Measurements from ENCODE around the gene PAK4.
"Not testable (repeated sequence)": the region's sequence is repeated elsewhere in the genome, so short reads cannot be mapped to it uniquely, and the experiment has no call there.

Gene PAK4
- total RNA-seq = 9.1 to 15.5 (median 10.6) reads per million in 3 experiments

DNA sequence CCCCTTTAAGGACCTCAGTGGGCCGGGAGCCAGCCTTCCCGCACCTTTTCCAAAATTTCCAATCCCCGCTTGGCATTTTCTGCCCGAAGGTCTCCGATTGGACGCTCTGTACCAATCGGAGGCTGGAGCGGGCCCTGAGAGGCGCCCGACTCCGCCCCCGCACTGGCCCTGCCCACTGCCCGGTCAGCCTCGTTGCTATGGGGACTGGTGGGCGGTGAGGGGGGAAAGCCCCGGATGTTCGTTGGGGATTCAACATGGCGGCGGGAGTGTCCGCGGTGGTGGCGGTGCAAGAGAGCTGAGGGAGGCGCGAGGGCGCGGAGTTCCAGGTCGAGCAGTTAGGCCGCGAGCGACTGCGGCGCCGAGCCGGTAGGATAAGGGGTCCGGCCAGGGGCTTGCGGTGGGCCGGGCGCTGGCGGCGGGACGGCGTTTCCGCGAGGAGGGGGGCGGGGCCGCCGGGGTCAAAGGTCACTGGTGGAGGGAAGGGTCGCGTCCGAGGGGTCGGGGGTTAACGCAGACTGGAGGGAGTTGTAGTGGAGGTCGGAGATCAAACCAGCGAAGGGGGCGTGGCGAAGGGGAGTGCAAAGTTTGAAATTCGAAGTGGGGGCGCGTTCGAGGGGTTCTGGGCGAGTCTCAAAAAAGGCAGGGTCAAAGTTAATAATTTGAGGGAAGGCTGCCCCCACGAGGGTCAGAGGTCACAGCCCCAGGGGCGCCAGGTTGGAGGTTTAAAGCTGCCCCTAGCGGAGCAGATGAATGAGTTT lies at the start of gene PAK4:
PAK4 (plus strand) TSS at position 233 of the 758 bp plus-strand sequence. CDS start 43,768 bp downstream, outside the sequence.
- peak; percentile 93 for DNase-seq

DNA sequence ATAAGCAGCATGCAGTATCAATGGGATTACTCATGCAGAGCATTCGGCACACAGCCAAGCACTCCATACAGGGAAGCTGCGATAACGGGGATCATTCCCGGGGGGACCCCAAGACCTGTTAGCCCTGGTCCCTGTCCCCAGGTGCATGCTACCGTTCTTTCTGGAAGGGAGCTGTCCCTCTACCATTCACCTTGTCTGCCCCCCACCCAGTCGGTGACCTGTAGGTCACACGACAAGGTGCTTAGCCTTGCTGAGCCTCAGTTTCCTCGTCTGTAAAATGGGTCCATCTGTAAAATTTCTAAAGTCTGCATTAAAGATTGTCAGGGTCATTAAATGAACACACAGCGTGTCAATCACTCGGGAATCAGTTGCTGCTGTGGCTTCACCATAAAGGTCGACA lies 48.3 kb upstream of the PAK4 start:
- DNase-seq = no peak

DNA sequence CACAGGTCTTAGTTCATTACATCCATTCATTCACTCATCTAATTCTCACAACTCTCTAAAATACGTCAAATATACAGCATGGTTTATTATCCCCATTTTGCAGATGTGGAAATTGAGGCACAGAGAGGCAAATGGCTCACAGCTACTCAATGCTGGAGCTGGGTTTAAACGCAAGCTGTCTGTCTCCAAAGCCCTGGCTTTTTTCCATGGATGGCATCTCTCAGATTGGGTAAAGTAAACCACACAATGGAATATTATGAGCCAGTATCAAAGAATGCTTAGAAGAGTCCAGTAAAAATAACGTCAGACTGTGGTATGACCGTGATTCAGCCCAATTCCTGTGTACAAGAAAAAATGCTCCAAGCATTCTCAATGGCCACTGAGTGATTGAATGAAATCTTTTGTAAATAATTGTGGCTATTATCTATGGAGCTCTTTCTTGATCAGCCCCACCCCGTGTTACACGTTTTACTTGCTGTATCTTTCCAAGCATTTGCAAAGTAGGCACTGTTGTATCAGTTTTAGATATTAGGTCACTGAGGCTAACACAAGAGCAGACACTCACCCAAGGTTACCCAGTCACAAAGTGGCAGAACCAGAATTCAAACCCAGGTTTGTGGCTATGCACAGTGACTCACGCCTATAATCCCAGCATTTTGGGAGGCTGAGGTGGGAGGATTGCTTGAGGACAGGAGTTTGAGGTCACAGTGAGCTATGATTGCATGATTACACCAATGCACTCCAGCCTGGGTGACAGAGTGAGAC lies 47.0 kb upstream of the PAK4 start:
- no peak for DNase-seq

DNA sequence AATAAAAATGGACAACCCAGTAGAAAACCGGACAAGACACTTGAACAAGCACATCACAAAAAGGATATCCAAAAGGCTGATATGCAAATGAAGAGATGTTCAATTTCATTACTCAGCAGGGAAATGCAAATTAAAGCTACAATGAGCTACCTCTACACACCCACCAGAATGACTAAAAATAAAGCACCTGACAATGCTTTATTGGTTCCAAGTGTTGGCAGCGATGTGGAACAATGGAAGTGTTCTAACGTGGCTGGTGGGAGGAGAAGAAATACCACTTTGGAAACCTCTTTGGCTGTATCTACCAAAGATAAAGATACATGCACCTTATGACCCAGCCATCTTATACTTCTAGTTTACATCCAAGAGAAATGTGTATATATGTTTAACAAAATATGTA lies 45.2 kb upstream of the PAK4 start:
- DNase-seq = no peak

DNA sequence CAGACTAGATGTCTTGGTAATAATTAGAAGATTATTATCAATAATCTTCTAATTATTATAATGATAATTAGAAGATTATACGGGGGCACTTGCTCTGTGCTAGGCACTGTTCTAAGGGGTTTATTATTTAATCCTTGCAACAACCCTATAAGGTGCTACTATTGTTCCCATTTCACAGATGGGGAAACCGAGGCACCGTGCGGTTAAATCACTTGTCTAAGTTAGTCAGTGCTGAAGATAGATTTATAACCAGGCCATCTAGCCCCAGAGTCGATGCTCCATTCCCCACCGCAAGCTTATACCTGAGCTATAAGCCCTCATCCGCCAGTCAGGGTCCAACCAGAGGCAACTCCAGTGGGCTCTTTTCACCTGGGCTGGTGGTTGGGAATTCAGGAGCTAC lies 43.4 kb upstream of the PAK4 start:
- DNase-seq = no peak

DNA sequence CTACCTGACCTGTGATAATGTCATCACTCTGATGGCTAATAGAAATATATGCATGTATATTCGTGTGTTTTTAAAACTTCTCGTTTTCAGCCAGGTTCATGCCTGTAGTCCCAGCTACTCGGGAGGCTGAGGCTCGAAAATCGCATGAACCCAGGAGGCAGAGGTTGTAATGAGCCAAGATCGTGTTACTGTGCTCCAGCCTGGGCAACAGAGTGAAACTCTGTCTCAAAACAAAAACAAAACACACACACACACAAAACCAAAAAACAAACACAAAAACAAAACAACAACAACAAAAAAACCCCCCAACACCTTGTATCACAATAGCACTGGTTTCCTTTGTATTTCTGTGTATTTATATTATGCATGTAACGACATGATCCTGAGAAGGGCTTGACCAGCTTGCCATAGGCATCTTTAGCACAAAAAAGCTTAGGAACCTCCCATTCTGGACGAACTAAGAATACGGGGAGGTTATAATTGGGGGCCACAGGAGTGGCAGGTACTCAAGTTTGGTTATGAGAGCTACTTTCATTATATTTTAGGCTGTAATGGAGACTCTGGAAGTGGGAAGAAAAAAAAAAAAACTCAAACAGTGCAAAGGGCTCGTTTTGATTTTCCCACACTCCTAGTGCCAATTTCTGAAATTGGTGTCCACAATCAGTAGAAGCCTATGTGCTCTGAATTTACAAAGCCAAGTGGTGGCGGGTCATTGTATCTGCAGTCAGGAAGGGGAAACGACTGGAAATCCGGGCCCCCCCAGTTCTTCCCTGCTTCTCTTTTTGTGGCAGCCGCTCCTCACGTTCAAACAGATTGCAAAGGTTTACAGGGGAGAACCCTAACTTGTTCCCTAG lies 42.6 kb upstream of the PAK4 start:
- no peak for DNase-seq

DNA sequence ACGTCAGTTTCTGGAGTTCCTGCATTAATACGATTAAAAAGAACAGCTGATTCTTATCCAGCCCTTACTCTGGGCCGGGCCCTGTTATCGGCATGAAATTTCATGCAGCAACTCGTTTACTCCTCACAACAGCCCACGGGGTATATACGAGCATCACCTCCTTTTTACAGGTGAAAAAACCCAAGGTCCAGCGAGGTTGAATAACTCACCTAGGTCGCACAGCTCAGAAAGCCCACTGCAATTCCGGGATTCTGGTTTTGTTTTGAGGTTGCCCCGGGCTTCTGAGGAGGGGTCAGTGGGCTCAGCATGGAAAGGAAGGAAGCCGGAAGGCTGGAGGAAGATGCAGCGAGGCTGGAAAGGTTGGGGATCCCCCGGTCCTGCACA lies 42.0 kb upstream of the PAK4 start:
- peak; percentile 6 for DNase-seq

DNA sequence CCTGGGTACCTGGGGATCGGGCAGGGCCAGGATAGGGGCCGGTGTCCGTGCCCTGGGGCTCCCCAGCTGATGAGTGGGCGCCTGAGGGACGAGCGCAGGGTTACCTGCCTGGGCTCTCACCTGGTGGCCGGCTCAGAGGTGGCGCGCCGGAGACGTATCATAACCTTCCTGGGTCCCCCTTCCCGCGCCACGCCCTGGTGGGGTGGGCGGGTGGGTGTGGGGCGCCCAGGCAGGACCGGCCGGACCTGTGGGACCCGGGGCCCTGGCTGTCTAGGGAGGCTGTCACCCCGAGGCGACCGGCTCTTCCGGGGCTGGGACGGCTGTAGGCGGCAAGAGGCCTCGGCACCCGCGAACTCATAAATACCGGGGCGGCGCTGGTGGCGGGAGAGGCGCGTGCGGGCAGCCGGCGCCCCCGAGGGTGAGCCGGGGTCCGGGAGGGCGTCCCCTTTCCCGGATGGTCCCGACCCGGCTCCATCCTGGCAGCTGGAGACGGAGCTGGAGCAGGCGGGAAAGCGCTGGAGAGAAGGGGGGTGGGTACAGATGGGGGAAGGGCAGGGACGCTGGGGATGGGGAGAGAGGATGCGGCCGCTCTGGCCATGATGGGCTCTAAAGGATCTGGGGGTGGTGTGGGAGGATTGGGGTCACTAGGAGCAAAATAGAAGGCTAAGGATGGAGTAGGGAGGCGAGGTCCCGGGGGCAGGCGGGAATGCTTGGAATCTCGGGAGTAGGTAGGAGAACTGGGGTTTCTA lies 41.4 kb upstream of the PAK4 start, which contains the start of gene ACP7:
ACP7 (plus strand) TSS at position 386 of the 749 bp plus-strand sequence. CDS start 902 bp downstream, outside the sequence.
- peak; percentile 12 for DNase-seq

DNA sequence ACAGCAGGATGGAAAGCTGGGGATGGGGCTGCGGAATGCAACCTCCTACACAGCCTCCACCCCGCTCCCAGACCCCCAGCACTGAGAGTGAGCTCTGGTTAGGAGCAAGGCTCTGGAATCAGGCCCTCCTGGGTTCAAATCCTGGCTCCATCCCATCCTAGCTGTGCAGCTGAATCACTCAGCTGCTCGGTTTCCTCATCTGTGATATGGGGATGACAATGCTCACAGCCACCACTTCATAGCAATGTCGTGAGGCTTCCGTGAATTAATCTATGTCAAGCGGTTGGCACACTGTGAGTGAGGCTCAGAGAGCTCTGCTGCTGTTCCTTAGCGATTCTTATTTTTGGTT lies 40.9 kb upstream of the PAK4 start:
- DNase-seq = no peak

DNA sequence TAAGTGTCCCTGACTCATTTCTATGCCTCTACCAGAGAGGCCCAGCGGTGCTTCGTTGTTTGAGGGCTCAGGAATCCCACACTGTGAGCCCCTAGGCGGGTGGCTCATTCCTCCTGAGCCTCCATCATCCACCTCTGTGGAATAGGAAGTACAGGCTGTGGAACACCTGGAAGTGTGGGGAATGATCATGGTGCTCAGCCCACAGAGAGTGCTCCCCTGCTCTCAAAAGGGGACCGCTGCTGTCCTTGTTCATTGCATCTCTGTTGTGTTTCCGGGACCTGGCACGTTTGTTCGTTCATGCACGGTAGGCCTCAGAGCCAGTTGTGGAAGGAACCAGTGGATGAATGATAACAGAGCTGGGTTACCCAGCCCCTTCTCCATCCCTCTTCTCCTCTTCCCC lies 40.2 kb upstream of the PAK4 start:
- no peak for DNase-seq

DNA sequence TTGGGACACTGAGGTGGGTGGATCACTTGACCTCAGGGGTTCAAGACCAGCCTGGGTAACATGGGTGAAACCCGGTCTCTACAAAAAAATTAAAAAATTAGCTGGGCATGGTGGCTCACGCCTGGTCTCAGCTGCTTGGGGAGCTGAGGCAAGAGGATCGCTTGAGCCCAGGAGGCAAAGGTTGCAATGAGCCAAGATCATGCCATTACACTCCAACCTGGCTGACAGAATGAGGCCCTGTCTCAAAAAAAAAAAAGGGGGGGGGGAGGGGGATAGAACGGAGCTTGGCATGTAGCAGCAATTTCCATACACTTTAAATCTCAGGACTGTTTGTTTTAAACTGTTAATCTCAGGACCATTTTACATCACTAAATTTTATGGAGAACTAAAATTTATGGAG lies 39.2 kb upstream of the PAK4 start:
- DNase-seq = no peak

DNA sequence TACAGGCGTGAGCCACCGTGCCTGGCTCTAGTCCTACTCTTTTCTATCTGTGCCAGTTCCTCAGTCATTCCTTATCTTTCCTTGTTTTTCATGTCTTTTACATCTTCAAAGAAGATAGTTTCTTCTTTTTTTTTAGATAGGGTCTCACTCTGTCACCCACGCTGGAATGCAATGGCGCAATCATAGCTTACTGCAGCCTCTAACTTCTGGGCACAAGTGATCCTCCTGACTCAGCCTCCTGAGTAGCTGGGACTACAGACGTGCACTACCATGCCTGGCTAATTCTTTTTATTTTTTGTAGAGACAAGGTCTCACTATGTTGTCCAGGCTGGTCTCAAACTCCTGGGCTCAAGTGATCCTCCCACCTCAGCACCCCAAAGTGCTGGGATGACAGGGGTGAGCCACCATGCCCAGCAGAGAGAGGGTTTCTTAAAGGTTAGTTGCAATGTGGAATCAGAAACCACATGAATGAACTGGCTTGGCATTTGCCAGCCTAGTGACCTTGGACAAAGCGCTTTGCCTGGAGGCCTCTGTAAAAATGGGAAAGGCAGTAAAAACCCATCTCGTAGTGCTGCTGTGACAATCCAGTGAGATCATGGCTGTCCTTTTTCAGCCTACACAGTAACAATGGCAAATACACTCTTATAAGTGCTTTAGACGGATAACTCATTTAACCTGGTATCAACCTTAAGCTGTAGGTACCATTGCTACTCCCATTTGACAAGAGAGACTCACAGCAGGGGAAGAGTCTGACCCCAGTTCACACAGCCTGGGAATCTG lies 37.5 kb upstream of the PAK4 start:
- DNase-seq = no peak

DNA sequence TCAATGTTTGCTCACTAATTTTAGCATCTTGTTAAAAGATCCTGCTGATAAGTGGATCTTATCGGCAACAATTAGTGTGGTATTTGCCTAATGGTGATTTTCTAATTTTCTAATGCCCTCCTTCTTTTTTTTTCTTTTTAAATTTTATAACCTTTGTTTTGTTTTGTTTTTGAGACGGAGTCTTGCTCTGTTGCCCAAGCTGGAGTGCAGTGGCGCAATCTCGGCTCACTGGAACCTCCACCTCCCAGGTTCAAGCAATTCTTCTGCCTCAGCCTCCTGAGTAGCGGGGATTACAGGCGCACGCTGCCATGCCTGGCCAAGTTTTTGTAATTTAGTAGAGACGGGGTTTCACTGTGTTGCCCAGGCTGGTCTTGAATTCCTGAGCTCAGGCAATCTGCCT lies 35.6 kb upstream of the PAK4 start:
- DNase-seq = not testable (repeated sequence)

DNA sequence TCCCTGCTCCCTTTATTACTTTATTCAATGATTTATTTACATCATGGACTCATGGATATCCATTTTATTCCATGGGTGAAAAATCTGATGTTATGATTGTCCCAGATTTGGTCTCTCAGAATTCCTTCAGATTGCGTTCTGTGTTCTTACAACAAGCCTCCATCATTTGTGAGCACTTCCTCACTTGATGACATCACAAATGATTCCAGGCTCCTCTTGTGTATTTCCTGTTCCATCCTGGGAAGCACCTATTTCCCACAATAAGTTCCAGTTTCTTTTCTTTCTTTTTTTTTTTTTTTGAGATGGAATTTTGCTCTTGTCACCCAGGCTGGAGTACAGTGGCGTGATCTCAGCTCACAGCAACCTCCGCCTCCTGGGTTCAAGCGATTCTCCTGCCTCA lies 34.7 kb upstream of the PAK4 start:
- no peak for DNase-seq

DNA sequence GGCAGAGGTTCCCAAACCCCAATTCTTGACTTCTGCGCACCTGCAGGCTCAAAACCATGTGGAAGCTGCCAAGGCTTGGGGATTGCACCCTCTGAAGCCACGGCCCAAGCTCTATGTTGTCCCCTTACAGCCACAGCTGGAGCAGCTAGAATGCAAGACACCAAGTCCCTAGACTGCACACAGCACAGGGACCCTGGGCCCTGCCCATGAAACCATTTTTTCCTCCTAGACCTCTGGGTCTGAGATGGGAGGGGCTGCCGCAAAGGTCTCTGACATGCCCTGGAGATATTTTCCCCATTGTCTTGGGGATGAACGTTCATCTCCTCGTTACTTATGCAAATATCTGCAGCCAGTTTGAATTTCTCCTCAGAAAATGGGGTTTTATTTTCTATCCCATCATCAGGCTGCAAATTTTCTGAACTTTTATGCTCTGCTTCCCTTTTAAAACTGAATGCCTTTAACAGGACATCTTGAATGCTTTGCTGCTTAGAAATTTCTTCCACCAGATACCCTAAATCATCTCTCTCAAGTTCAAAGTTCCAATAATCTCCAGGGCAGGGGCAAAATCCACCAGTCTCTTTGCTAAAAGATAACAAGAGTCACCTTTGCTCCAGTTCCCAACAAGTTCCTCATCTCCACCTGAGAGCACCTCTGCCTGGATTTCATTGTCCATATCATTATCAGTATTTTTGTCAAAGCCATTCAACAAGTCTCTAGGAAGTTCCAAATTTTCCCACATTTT lies 29.6 kb upstream of the PAK4 start:
- not testable (repeated sequence) for DNase-seq

DNA sequence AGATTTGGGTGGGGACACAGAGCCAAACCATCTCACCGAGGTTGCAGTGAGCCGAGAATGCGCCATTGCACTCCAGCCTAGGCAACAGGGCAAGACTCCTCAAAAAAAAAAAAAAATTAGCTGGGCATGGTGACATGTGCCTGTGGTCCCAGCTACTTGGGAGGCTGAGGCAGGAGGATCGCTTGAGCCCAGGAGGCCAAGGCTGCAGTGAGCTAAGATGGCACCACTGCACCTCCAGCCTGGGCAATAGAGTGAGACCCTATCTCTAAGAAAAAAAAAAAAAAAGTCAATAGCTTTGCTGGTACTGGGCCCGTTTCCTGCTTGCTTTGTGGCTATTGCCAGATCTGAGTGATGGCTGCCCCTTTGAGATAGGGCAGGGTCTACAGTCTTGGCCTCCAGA lies 28.3 kb upstream of the PAK4 start:
- no peak for DNase-seq

DNA sequence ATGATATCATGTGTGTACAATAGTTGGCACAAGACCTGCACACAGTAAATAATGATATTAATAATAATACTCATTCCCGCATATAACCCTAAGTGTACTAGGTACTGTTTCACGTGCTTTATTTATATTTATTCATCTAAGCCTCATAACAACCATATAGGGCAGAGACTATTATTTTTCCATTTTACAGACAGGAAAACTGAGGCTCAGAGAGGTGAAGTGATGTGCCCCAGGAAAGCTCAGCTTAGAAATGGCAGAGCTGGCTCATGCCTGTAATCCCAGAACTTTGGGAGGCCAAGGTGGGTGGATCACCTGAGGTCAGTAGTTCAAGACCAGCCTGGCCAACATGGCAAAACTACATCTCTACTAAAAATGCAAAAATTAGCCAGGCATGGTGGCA lies 27.9 kb upstream of the PAK4 start:
- DNase-seq = no peak

DNA sequence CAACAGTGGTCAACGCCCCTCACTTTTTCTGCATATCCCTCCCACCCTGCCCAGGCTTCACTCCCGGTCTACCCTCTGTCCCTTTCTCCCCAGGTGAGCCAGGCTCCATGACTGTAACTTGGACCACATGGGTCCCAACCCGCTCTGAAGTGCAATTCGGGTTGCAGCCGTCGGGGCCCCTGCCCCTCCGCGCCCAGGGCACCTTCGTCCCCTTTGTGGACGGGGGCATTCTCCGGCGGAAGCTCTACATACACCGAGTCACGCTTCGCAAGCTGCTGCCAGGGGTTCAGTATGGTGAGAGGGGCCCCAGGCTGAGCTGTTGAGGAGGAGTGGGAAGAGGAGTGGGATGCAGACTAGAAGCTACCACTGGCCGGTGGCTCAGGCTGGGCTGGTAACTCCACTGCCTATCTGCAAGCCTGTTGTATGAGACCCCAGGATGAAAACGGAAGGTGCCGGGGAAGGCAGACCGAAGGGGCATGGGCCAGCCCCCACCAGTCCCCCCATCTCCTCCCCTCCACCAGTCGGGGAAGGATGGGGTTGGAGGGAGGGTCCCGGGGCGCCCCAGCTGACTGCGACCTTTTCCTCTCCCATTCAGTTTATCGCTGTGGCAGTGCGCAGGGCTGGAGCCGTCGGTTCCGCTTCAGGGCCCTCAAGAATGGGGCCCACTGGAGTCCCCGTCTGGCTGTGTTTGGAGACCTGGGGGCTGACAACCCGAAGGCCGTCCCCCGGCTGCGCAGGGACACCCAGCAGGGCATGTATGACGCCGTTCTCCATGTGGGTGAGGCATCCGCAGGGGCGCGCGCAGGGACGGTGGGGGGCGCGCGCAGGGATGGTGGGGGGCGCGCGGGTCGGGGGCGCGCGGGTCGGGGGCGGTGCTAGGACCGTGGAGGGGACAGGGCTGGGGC lies 27.0 kb upstream of the PAK4 start:
- DNase-seq = no peak

DNA sequence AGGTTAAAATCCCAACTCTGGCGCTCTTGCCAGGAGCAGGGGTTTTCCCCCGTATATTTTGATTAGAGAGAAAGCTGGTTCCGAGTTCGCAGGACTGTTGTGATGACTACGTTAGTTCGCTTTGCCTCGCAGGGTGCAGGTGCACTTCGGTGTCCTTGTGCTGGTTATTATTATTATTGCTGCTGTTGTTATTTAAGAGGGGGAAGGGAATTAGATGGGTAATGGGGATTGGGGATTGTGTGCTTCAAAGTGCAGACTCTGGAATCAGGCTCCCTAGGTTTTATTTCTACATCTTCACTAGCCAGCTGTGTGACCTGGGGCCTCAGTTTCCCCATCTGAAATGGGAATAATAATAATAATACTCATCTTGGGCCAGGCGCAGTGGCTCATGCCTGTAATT lies 26.2 kb upstream of the PAK4 start:
- no peak for DNase-seq
